ENCODE results near the gene SERAC1. TPM values are rescaled to one million over a fixed set of nuclear protein-coding genes. Genes with fewer than 3 reads are reported as not detected.

SERAC1 gene
- 5.5 and 6.8 TPM in 2 replicates for total RNA-seq

GRCh38 chr6:158168040-158168289 is at the start of gene SERAC1:
SERAC1 (minus strand) TSS chr6:158168262; CDS start chr6:158158363, 9,899 bp downstream.

Other genes starting within 250 kb of the SERAC1 start
- 33.7 and 39.3 TPM in 2 replicates for gene SYNJ2, start 186.4 kb downstream of the SERAC1 start, total RNA-seq
- gene GTF2H5, start 88 bp upstream of the SERAC1 start, total RNA-seq = 2.9 and 3.0 TPM in 2 replicates
- 20.5 and 41.8 TPM in 2 replicates for gene TULP4, start 144.2 kb upstream of the SERAC1 start, total RNA-seq

Measured in mesangial cell (primary cell).